Epithelial cell of esophagus (primary cell): ENCODE results near the gene FAM3B.

Source experiments
- DNase-seq: peaks from one replicate; pipeline ENCODE4 v3.0.0; 2010; ENCODE audit warnings: low read depth
- H3K4me3 ChIP-seq: 2 replicates; pipeline ENCODE4 v1.5.1; 2011; ENCODE audit warnings: mild to moderate bottlenecking, low read length, control low read depth
- CTCF ChIP-seq: IDR thresholded peaks from 2 replicates; pipeline ENCODE4 v1.5.1; 2011; ENCODE audit warnings: low read depth, mild to moderate bottlenecking, low read length, control low read depth, inconsistent platforms; ENCODE audit not compliant: insufficient read depth; ENCODE audit errors: missing control alignments

FAM3B gene

DNA sequence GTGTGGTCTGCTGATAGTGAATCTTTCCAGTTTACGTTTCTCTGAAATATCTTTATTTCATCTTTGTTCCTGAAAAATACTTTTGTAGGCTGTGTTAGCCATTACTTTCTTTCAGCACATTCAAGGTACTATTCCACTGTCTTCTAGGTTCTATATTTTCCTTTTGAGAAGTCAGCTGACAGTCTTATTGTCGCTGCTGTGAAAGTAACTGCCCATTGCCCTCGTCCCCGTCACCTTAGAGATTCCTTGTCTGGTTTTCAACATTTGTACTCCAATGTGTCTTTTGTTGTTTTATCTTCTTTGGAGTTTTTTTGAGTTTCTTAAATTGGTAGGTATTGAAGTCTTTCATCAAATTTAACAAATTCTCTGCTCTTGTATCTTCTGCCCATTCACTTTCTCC, 25.4 kb downstream of the FAM3B start:
- no peak for DNase-seq
- no peak for TF ChIP-seq CTCF
- H3K4me3 ChIP-seq, result no peak overlapping the region

- no peak for DNase-seq
- TF ChIP-seq CTCF, result no peak
- no peak overlapping the region for H3K4me3 ChIP-seq
Measured at GRCh38 chr21:41344146-41344545, 27.5 kb downstream of the FAM3B start.

GRCh38 chr21:41345356-41345755, 28.8 kb downstream of the FAM3B start:
- no peak for TF ChIP-seq CTCF
- no peak for DNase-seq
- H3K4me3 ChIP-seq, result no peak overlapping the region

DNA sequence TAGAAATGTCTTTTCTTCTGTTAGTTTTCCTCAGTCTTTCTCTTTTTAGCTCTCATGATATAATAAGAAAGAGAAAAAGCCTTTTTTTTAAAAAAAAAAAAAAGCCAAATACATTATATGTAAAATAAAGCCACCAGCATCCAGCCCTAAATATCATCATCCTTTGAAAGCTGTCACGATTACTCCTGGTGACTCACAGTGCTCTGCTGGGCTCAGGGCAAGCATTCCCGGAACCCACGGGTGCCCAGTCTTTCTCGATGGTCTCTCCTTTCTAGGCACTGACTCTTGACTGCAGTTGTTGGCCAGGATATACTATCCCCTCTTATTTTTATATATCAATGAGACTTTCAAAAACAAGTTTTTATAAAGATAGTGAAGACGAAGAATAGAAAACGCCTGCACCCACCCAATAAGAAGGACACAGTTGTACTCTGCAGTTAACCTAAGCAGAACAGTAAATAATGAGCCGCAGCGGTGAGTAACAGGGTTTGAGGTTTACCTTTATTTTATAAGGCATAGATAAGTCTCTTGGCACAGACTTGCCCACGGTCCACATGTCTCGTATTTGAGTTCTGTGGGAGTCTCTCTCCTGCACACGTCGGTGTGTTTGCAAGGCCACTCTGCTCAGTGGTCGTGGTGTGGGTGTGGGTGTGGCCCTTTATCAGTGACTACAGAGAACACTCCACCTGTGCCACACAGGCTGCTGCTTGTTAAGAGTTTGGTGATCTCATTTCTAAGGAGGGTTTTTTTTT, 29.5 kb downstream of the FAM3B start:
- no peak for DNase-seq
- no peak overlapping the region for H3K4me3 ChIP-seq
- TF ChIP-seq CTCF, result no peak

DNA sequence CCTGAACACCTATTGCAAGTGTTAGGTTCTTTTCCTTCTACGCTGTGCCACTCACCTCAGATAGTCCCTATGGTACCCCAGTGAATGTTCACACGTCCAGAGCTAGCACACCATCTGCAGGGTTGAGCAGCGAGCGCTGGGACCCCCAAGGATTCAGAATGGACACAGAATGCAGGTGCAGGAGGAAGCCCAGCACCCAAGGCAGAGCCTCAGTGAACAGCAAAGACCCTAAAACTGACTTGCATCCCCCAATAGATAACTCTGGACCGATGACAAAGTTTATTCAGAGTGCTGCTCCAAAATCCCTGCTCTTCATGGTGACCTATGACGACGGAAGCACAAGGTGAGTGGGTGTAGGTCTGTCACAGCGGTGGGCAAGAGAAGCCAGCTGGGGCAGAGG, 30.2 kb downstream of the FAM3B start:
- no peak for TF ChIP-seq CTCF
- no peak overlapping the region for H3K4me3 ChIP-seq
- DNase-seq, result no peak

DNA sequence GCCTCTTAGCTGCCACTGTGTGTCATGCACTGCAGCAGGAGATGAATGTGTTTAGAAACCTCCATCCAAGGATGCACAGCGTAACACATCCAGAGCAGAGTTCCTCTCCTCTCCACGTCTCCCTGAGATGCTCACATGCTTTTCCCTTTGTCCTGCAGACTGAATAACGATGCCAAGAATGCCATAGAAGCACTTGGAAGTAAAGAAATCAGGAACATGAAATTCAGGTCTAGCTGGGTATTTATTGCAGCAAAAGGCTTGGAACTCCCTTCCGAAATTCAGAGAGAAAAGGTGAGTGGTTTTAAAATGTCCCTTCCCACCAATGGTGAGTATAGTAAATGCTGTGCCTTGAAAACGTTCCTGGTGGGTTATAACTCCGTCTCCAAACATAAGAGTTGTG, 31.8 kb downstream of the FAM3B start:
- H3K4me3 ChIP-seq, result no peak overlapping the region
- no peak for TF ChIP-seq CTCF
- DNase-seq, result no peak

DNA sequence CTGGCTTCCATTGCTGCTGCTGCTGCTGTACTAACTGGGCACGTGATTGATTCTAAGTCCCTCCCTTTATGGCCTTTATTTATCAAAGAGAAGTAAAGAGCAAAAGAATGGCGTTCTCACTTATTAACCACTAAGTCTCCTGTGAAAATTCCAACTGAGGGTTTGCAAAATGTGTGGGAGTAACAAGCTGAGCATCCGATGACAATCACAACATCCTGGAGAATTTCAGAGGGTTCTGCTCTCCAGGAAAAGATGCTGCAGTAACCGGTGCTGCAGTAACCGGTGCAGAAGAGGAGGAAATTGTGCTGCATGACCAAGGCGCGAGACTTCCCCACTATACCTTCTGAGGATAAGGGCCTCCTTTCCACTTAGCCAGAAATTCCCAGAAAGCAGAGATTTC, 32.5 kb downstream of the FAM3B start:
- TF ChIP-seq CTCF, result no peak
- DNase-seq, result no peak
- H3K4me3 ChIP-seq, result no peak overlapping the region
